ENCODE data around the gene NR2F2.

Gene NR2F2

DNA sequence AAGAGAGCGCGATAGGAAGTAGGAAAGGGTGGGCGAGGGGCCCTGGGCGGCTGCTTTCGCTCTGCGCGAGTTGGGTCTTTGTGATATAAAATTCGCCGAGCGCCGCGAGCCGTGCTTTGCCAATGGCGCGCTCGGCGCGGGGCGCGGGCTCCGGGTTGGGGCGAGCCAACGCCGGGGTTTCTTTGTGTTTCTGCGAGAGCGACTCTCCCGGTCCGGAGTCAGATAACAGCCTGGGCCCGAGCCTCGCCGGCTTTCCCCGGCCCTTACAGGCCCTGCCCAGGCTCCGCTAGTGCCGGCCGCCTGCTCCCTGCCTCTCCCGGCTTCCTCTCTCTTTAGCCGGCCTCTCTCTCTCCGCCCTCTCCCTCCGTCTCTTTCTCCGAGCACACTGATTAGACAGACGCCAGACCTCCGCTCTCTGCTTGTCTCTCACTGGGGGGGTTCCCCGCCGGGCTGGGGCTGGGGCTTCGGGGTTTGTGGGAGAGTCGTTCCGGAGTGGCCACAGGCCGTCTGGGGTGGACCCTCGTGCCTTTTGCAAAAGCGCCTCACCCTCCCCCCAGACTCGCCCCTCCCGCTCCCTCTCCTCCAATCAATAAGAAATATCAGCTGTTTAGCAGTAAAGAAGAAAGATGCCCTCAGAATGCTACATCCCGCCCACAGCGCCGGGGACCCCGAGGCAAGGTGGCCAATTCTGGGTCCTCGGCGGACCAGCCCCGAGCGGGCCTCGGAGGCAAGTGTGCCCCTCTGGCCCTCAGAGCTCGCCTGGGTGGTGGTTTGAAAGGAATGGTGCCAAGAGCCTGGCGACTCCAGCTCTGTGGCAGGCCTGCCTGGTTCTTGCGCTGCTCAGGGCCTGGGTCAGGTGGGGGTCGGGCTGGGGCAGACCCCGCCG is 2.9 kb downstream of the NR2F2 start:
- Mint-ChIP-seq H3K36me3 (no peaks in the 10 kb centered on the region), H3K27me3 (peaks cover 51% of the 10 kb centered on the region), H3K27ac (no peak overlapping the region), H3K4me1 (ENCODE audit: low read depth) (peaks cover 23% of the 10 kb centered on the region), H3K4me3 (peak overlapping the region; percentile 66), H3K9me3 (ENCODE audit: low read depth) (no peaks in the 10 kb centered on the region)

DNA sequence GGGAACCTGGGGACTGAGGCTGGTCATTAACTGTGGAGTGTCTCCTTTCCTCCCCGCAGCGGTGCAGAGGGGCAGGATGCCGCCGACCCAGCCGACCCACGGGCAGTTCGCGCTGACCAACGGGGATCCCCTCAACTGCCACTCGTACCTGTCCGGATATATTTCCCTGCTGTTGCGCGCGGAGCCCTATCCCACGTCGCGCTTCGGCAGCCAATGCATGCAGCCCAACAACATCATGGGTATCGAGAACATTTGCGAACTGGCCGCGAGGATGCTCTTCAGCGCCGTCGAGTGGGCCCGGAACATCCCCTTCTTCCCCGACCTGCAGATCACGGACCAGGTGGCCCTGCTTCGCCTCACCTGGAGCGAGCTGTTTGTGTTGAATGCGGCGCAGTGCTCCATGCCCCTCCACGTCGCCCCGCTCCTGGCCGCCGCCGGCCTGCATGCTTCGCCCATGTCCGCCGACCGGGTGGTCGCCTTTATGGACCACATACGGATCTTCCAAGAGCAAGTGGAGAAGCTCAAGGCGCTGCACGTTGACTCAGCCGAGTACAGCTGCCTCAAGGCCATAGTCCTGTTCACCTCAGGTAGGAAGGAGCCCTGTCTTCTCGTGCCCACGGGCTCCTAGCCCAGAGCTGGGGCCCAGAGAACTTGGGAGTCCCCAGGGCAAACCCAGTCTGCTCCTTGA is 3.7 kb downstream of the NR2F2 start:
- peaks cover 45% of the 10 kb centered on the region for H3K27me3 Mint-ChIP-seq
- no peaks in the 10 kb centered on the region for H3K9me3 Mint-ChIP-seq (ENCODE audit: low read depth)
- H3K36me3 Mint-ChIP-seq: no peaks in the 10 kb centered on the region
- H3K4me1 Mint-ChIP-seq (ENCODE audit: low read depth): peaks cover 23% of the 10 kb centered on the region
- peak overlapping the region; percentile 27 for H3K4me3 Mint-ChIP-seq
- no peak overlapping the region for H3K27ac Mint-ChIP-seq

DNA sequence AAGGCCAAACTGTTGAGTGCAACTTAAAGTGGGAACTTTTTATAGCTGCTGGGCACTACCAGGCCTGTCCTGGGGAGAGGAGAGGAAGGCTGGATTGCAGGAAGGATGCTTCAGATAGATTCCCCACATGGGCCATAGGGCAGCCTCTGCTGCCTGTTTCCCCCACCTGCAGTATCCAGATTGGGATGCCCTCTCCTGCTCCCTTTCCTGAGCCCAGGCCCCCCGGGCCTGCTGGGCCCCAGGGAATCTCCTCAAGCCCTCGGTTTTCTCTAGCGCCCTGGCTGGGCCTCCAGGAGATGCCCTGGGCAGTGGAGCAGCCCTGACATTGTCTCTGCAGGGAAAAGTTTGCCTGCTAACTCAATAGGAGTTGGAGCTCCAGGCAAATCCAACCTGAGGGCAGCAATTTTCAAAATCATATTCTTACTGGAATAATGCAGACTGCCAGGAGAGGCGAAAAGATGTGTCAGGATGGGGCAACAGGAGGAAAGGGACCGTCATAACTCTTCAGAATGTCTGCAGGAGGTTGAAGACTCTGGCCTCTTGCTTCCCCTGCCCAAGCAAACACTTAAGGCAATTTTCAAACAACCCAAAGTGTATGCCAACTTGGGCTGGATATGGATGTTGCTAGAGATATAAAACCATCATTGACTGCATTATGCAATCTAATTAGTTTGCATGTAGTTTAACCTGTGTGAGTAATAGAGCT is 4.4 kb downstream of the NR2F2 start:
- Mint-ChIP-seq H3K27me3 (peaks cover 43% of the 10 kb centered on the region), H3K9me3 (ENCODE audit: low read depth) (no peaks in the 10 kb centered on the region), H3K4me3 (peak overlapping the region; percentile 5), H3K36me3 (no peaks in the 10 kb centered on the region), H3K27ac (no peak overlapping the region), H3K4me1 (ENCODE audit: low read depth) (peaks cover 20% of the 10 kb centered on the region)

DNA sequence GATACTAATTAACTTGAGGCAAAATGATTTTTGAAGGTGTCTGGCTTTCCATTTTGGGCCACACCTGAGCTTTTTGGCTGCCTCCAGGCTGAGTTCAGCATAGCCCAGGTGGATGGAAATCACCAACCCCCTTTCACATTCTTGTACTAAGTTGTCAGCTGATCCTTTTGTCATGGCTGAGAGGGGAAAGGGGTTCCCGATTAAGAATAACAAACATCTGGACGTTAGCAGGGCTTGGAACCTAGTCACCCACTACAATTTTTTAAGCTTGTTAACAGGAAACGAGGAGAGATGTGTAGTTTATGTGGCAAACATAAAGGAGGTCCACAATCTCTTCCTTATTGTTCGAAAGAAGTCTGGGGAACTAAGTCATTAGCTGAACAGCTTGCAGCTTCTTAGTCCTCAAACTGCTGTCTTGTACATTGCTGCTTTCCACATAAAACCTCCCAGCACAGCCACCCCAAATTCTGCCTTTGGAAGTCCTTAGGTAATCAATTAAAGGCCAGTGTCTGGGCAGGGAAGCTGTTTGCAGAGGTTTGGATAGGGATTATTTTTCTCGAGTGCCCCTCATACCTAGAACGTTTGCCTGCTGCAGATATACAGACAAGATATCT is 5.0 kb downstream of the NR2F2 start:
- Mint-ChIP-seq H3K4me1 (ENCODE audit: low read depth) (peaks cover 21% of the 10 kb centered on the region), H3K9me3 (ENCODE audit: low read depth) (no peaks in the 10 kb centered on the region), H3K36me3 (peaks cover 4% of the 10 kb centered on the region), H3K4me3 (no peak overlapping the region), H3K27me3 (peaks cover 48% of the 10 kb centered on the region), H3K27ac (no peak overlapping the region)

DNA sequence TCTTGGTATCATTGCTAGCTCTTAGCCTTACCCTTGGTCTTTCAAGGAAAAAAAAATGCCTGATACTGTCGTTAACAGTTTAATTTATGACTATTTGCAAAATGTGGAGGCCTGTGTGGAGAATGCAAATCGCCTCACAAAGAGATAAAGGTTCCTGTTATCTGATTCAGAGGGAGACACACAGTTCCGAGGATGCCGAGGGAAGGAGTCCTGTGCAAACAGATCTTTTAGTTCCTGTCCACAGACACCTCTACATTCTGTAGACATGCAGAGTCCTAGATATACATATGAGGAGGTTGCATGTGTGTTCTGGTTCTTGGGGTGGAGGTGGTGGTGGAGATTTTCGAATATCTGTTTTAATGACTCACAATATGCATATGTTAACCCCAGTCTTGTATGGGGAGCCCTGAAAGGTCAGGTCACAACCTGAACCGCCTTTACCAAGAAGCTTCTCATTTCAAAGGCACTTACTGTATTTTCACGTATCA is 5.7 kb downstream of the NR2F2 start:
- Mint-ChIP-seq H3K36me3 (peaks cover 4% of the 10 kb centered on the region), H3K9me3 (ENCODE audit: low read depth) (no peaks in the 10 kb centered on the region), H3K4me1 (ENCODE audit: low read depth) (peaks cover 19% of the 10 kb centered on the region), H3K27ac (no peak overlapping the region), H3K4me3 (no peak overlapping the region), H3K27me3 (peaks cover 46% of the 10 kb centered on the region)

DNA sequence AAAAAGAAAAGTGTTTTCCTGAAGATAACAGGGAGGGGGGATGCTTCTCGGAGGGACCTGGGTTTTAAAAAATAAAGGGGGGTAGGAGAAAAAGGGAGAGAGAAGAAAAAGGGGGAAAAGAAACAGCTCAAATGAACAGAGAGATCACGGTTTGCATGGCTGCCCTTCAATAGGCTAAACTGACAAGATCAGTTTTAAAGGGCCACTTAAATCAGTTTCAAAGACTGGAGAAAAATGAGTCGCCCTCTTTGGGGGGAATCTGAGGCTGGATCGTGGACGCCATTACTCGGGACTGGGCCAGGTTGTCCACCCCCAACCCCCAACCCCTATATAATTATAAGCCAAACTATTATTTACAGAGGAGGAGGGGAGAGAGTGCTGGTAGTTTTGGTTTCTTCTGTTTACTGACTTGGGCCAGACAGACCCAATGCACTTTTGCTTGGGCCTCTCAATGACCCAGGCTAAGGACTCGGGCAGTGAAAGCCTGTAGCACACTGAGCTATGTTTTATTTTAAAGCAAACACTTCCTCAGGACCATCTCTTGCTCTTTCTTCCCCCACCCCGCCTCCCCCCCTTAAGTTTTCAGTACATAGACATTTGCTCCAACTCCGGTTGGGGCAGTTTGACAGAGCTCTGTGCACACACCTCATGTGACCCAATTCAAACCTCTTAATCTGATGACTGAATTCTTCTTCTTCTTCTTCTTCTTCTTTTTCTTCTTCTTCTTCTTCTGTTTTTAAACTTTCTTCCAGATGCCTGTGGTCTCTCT is 6.3 kb downstream of the NR2F2 start:
- H3K36me3 Mint-ChIP-seq: peaks cover 4% of the 10 kb centered on the region
- peaks cover 18% of the 10 kb centered on the region for H3K4me1 Mint-ChIP-seq (ENCODE audit: low read depth)
- H3K4me3 Mint-ChIP-seq: no peak overlapping the region
- no peak overlapping the region for H3K27ac Mint-ChIP-seq
- peaks cover 45% of the 10 kb centered on the region for H3K27me3 Mint-ChIP-seq
- no peaks in the 10 kb centered on the region for H3K9me3 Mint-ChIP-seq (ENCODE audit: low read depth)

DNA sequence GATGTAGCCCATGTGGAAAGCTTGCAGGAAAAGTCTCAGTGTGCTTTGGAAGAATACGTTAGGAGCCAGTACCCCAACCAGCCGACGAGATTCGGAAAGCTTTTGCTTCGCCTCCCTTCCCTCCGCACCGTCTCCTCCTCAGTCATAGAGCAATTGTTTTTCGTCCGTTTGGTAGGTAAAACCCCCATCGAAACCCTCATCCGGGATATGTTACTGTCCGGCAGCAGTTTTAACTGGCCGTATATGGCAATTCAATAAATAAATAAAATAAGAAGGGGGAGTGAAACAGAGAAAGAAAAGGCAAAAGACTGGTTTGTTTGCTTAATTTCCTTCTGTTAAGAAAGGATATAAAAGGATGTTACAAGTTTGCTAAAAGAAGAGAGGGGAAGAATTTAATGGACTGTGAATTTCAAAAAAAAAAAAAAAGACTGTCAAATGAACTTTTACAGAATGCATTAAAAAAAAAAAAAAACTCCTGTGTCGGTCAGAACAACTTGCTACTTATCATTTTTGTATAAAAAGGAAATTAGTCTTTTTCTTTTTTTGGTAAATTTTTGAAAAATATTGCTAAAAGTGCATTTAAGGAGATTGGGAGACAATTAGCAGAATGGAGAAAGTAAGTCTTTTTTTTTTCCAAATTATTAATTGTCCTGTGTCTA is 7.0 kb downstream of the NR2F2 start:
- Mint-ChIP-seq H3K27me3 (peaks cover 49% of the 10 kb centered on the region), H3K27ac (no peak overlapping the region), H3K4me1 (ENCODE audit: low read depth) (peaks cover 16% of the 10 kb centered on the region), H3K9me3 (ENCODE audit: low read depth) (no peaks in the 10 kb centered on the region), H3K4me3 (no peak overlapping the region), H3K36me3 (peaks cover 4% of the 10 kb centered on the region)

DNA sequence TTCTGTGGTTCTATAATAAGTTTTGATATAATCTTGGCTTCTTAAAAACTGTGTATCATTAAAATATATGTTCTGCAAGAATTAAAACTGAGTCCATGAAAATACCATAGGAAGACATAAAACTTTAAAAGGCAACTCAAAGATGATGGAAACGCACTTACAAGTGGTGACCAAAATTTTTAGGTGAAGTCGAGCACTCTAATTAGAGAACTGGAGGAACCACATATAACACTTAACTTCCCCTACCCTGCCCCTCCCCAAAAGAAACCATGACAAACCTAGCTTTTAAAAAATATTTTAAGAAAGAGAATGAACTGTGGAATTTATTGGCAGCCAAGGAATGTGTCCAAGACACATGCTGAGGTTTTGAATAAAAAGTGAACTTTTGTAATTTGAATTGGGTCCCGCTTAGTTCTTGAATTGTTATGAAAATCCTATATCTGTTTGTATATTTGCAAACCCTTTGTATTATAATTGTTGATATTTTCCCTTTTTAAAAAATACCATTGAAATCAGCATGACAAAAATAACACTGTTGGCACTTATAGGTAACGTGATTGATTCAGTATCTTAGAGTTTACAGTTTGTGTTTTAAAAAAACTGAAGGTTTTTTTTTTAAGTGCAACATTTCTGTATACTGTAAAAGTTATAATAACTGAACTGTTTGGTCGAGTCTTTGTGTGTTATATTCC is 7.7 kb downstream of the NR2F2 start:
- Mint-ChIP-seq H3K36me3 (peaks cover 4% of the 10 kb centered on the region), H3K9me3 (ENCODE audit: low read depth) (no peaks in the 10 kb centered on the region), H3K4me3 (no peak overlapping the region), H3K27me3 (peaks cover 53% of the 10 kb centered on the region), H3K27ac (no peak overlapping the region), H3K4me1 (ENCODE audit: low read depth) (peaks cover 11% of the 10 kb centered on the region)

DNA sequence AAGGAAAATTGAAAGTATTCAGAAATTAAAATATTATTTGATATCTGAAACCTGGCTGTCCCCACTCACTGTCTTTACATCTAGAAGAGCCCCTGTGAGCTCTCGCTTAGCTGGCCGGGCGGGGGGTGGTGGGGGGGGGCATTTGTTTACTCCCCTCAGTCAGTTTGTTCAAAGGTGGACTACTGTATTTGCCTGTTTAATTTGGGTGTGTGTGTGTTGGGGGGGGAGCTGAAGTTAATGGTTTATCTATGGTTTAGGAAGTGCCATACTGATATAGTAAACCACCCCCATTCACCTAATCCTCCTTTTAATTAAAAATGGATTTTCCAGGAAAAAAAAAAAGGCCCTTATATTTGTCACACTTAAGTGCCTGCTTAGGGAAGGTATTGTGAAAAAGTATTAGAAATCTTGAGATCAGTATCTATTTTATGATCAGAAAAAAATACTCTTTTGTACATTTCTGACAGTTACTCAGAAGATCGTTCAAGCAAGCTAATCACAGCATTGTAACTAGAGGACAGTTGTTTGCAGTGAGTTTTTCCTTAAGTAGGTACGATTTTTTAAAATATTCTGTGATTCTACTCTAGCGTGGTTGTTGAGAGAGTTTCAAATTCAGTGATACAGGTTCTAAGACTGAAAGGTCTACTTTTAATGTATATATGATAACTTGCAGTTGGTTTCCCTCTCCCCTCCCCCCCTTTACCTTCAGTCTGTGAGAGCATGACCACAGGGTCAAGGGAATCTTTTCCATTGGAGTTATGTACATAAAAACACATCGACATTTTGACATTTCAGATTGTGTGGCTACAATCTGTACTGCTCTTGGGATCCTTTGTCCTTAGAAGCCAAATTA is 8.5 kb downstream of the NR2F2 start:
- H3K27ac Mint-ChIP-seq: no peak overlapping the region
- H3K36me3 Mint-ChIP-seq: peaks cover 4% of the 10 kb centered on the region
- no peaks in the 10 kb centered on the region for H3K9me3 Mint-ChIP-seq (ENCODE audit: low read depth)
- peaks cover 9% of the 10 kb centered on the region for H3K4me1 Mint-ChIP-seq (ENCODE audit: low read depth)
- H3K27me3 Mint-ChIP-seq: peaks cover 55% of the 10 kb centered on the region
- H3K4me3 Mint-ChIP-seq: no peak overlapping the region

DNA sequence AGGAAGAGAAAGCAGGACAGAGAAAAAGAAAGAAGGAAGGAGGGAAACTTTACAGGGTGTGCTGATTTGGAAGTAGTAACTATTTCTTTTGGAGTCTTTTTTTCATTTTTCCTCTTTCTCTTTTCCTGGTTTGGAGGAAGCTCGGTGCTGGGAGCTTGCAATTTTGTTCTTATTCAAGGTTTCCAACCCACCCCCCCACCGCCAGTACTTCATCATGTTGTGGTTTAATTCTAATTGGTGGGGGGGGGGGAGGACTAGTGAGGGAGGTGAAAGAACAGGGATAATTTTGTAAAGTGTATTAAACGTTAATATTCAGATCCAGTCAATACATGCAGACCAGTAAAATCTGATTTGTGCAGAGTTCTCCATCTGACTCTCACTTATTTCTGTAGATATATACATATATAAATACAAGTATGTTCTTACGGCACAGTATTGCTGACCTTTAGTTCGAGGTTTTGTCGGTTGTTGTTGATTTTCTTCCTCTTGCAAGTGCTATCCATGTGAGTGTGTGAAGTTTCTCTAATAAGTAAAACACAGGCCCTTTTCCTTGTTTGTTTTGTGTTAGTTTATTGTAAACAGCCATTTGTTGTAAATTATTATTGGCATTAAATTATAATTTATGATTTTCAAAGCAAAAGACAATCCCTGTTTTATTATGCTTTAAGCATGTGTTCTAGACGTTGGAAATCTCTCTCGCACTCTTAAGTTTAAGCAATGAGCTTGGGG is 9.3 kb downstream of the NR2F2 start:
- H3K4me3 Mint-ChIP-seq: no peak overlapping the region
- peaks cover 60% of the 10 kb centered on the region for H3K27me3 Mint-ChIP-seq
- H3K27ac Mint-ChIP-seq: no peak overlapping the region
- peaks cover 11% of the 10 kb centered on the region for H3K4me1 Mint-ChIP-seq (ENCODE audit: low read depth)
- H3K9me3 Mint-ChIP-seq (ENCODE audit: low read depth): no peaks in the 10 kb centered on the region
- H3K36me3 Mint-ChIP-seq: peaks cover 4% of the 10 kb centered on the region

DNA sequence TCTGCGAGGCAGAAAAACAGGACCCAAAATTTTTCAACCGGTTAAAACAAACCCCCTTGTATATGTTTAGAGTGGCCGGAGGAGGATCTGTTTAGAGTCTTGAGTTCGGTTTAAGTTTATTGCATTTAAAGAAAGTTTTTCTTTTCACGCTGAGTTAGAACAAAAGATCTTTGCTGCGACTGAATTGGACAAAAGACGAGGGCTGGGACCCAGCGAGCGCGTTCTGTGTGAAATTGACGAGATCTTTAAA is 9.8 kb downstream of the NR2F2 start:
- Mint-ChIP-seq H3K4me3 (peak overlapping the region; percentile 21), H3K27me3 (peaks cover 60% of the 10 kb centered on the region), H3K9me3 (ENCODE audit: low read depth) (no peaks in the 10 kb centered on the region), H3K27ac (no peak overlapping the region), H3K36me3 (peaks cover 4% of the 10 kb centered on the region), H3K4me1 (ENCODE audit: low read depth) (peaks cover 11% of the 10 kb centered on the region)
